Right lobe of liver (tissue), 6 donors: Measurements from ENCODE around the gene ASCC3. TPM values are rescaled to one million over a fixed set of nuclear protein-coding genes. Genes with fewer than 3 reads are reported as not detected.

Experiments used
- ATAC-seq, 4 donors: fragments of 200-7000 bp; cut with Tn5 transposase; one replicate each; pipeline ENCODE4 v1.9.1; 2020; ENCODE audit warnings: mild to moderate bottlenecking in 4 of 4, moderate library complexity in 4 of 4
- DNase-seq, 3 donors: peaks; one replicate each; pipeline ENCODE4 v3.0.0-alpha.2; 2020
- H3K27ac ChIP-seq, 3 donors: fragments of 200-600 bp; one replicate each; pipeline ENCODE4 v1.8.0; 2022
- H3K27me3 ChIP-seq, 2 donors: fragments of 200-600 bp; one replicate each; pipeline ENCODE4 v1.8.0; 2022
- H3K36me3 ChIP-seq, 4 donors: fragments of 200-600 bp; sonication (generic) in 1 of 4; one replicate each; pipeline versions ENCODE4 v1.5.1 to v1.8.0; 2017 to 2022; ENCODE audit warnings: control low read depth in 1 of 4
- H3K4me1 ChIP-seq, 4 donors: fragments of 200-600 bp; sonication (generic) in 1 of 4; one replicate each; pipeline versions ENCODE4 v1.5.1 to v1.8.0; 2017 to 2022; ENCODE audit warnings: control low read depth in 1 of 4
- H3K4me3 ChIP-seq, 3 donors: fragments of 200-600 bp; one replicate each; pipeline ENCODE4 v1.8.0; 2022
- H3K9me3 ChIP-seq, 4 donors: fragments of 200-600 bp; sonication (generic) in 1 of 4; one replicate each; pipeline versions ENCODE4 v1.5.1 to v1.8.0; 2017 to 2022; ENCODE audit warnings: control low read depth in 1 of 4
- POLR2A ChIP-seq: fragments of 450-650 bp; IDR thresholded peaks from one replicate; pipeline ENCODE4 v1.6.1; 2017; ENCODE audit warnings: antibody characterized with exemption, mild to moderate bottlenecking
- WGBS: methylation state at CpG from one replicate; pipeline ENCODE4 v1.1.6; 2018; ENCODE audit warnings: low coverage, low lambda C conversion rate; ENCODE audit not compliant: insufficient coverage; ENCODE audit errors: missing lambda C conversion rate; 5-methylcytosine and 5-hydroxymethylcytosine counted together
- intact Hi-C, 2 donors: fragments of 100-400 bp; cut with DNase I; formaldehyde crosslinking; loops; one replicate each; pipeline versions ENCODE4 v1.11.2 to v1.14.1; 2022
- total RNA-seq, 6 experiments: library from RNA; depleted of rRNA in 2 of 6; stranded (reverse); fragments of >200 nt in 2 of 6; fragmentation: NEBNext Ultra II Directional in 3 of 6; extraction: Animal tissue kit (Norgen Biotek cat#: 25700) in 3 of 6; gene quantifications; one replicate each; pipeline versions ENCODE4 v1.1.0 to v1.2.4, GENCODE V29; 2016 to 2023
- TF ChIP-seq, protein P1 (sequence below), 4 donors: fragments of 200-600 bp in 3 of 4; fragments of 450-650 bp in 1 of 4; IDR thresholded peaks; one replicate each; pipeline versions ENCODE4 v1.5.1 to v1.8.0; 2016 to 2022; ENCODE audit warnings: antibody characterized with exemption in 4 of 4, mild to moderate bottlenecking in 2 of 4
- donor health status: DM: no; HTN: yes; CAD: no.
- donor health status: DM: no; HTN: no; CAD: no.
- donor health status: DM: no; HTN: no; CAD: no.
- donor health status: DM: no; HTN: yes; CAD: no.
- donor health status: DM: no; HTN: yes; CAD: no.

The ASCC3 gene
- total RNA-seq, 6 experiments from 2014 or later: 17.0 to 28.2 (median 24.9) TPM

DNA sequence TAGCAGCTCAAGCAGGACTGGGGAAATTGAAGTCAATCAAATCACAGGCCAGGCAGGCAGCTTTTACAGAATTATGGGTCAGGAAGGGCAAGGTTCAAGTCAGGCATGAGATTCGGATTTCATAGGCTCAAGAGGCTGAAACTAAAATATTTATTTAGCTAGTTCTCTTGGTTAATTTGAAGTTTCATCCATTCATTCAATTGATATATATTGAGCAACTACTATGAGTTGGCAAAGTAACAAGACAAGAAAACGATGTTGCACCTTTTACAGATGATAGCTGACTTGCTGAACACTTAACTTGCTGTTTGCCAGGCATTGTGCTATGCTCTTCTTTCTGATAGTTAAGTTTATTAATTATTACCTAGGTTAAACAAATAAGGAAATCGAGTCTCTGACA, 20.5 kb upstream of the ASCC3 start:
- peak; percentile 72 to 93 (median 87) for ATAC-seq
- no peaks in the 10 kb centered on the region for H3K36me3 ChIP-seq
- WGBS: 33% methylated on average over 3 of the region's 3 CpGs
- DNase-seq: no peak
- no peak overlapping the region for H3K4me3 ChIP-seq
- TF ChIP-seq, protein P1, sequence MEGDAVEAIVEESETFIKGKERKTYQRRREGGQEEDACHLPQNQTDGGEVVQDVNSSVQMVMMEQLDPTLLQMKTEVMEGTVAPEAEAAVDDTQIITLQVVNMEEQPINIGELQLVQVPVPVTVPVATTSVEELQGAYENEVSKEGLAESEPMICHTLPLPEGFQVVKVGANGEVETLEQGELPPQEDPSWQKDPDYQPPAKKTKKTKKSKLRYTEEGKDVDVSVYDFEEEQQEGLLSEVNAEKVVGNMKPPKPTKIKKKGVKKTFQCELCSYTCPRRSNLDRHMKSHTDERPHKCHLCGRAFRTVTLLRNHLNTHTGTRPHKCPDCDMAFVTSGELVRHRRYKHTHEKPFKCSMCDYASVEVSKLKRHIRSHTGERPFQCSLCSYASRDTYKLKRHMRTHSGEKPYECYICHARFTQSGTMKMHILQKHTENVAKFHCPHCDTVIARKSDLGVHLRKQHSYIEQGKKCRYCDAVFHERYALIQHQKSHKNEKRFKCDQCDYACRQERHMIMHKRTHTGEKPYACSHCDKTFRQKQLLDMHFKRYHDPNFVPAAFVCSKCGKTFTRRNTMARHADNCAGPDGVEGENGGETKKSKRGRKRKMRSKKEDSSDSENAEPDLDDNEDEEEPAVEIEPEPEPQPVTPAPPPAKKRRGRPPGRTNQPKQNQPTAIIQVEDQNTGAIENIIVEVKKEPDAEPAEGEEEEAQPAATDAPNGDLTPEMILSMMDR (IDR thresholded peaks at IDR 0.05): no peak
- no peak for TF ChIP-seq POLR2A
- H3K9me3 ChIP-seq: no peaks in the 10 kb centered on the region
- H3K4me1 ChIP-seq: peaks cover 0 to 14% (median 0%) of the 10 kb centered on the region in 4 donors
- peak overlapping the region in 2 of 3 donors; percentile 9 to 18 for H3K27ac ChIP-seq
- H3K27me3 ChIP-seq: no peaks in the 10 kb centered on the region
- intact Hi-C loops: no loop called here

DNA sequence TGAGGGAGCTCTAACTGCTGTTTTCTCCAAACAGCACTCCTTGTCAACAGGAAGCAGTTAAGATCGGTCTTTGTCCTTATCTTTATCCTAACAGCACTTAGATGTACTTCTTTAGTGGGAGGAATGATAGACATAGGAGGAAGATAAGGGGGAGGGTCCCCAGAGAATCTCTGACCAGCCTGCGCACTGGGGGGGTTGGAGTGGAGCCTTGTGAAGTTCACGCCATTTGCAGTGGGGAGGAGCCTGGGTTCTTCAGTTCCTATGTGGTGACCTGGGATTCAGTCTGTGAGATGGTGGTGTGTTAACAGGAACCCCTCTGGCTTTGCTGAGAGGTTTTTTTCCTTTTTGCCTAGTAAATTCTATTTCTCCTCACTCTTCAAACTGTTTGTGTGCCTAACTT, 18.1 kb upstream of the ASCC3 start:
- Histone ChIP-seq H3K36me3 (no peaks in the 10 kb centered on the region), H3K27me3 (no peaks in the 10 kb centered on the region), H3K9me3 (no peaks in the 10 kb centered on the region), H3K4me1 (peaks cover 0 to 14% (median 0%) of the 10 kb centered on the region in 4 donors), H3K4me3 (no peak overlapping the region), H3K27ac (no peak overlapping the region)
- DNase-seq (no peak), ATAC-seq (no peak)
- TF ChIP-seq, protein P1 (IDR thresholded peaks at IDR 0.05): no peak
- TF ChIP-seq POLR2A: no peak
- intact Hi-C loops: no loop called here
- WGBS: 50% methylated on average over 1 of the region's 3 CpGs

DNA sequence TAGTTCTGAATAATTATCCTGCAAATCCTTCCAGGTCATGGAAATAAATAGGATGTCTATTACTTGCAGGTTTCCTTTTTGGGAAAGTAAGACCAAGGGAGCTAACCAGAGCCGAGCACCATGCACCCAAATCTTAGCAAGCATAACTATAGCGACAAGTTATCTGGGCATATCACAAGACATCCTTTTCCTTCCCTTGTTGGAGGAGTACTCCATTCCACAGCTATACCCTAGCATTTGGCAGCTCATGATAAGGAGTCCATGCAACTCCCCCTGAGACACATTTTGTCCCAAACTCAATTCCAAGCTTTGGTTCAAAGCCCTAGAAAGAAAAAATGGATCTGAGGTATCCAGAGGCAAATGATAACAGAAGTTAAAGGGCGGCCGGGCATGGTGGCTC, 16.5 kb upstream of the ASCC3 start:
- H3K27ac ChIP-seq: no peak overlapping the region
- no peak for TF ChIP-seq POLR2A
- TF ChIP-seq, protein P1 (IDR thresholded peaks at IDR 0.05): no peak
- no peaks in the 10 kb centered on the region for H3K36me3 ChIP-seq
- no peak for ATAC-seq
- 87% methylated on average over 4 of the region's 4 CpGs for WGBS
- H3K27me3 ChIP-seq: no peaks in the 10 kb centered on the region
- peaks cover 0 to 14% (median 0%) of the 10 kb centered on the region in 4 donors for H3K4me1 ChIP-seq
- no peaks in the 10 kb centered on the region for H3K9me3 ChIP-seq
- intact Hi-C loops: no loop called here
- no peak for DNase-seq
- H3K4me3 ChIP-seq: no peak overlapping the region

DNA sequence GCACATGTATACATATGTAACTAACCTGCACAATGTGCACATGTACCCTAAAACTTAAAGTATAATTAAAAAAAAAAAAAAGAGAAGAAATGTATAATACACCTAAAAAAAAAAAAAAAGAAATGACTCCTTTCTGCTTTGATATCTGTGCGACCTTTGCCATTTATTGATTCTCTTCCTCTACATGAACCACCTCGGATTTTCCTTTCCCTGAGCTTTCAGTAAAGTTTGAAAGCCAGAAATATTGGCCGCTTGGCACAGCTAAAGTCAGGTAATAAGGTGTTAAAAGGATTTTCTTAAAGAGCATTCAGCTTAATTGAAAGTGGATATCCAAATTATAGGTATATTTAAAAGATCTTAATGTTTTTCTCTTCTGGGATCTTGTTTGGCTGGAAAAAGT, 12.6 kb upstream of the ASCC3 start:
- Histone ChIP-seq H3K36me3 (no peaks in the 10 kb centered on the region), H3K4me3 (peak overlapping the region in 2 of 3 donors; percentile 21 to 27), H3K9me3 (no peaks in the 10 kb centered on the region), H3K4me1 (no peaks in the 10 kb centered on the region), H3K27me3 (no peaks in the 10 kb centered on the region), H3K27ac (peak overlapping the region in 2 of 3 donors; percentile 27 to 50)
- DNase-seq: no peak
- intact Hi-C loops: no loop called here
- TF ChIP-seq, protein P1 (IDR thresholded peaks at IDR 0.05): no peak
- no peak for TF ChIP-seq POLR2A
- peak; percentile 27 to 89 (median 66) for ATAC-seq
- WGBS: 16% methylated on average over 3 of the region's 3 CpGs

DNA sequence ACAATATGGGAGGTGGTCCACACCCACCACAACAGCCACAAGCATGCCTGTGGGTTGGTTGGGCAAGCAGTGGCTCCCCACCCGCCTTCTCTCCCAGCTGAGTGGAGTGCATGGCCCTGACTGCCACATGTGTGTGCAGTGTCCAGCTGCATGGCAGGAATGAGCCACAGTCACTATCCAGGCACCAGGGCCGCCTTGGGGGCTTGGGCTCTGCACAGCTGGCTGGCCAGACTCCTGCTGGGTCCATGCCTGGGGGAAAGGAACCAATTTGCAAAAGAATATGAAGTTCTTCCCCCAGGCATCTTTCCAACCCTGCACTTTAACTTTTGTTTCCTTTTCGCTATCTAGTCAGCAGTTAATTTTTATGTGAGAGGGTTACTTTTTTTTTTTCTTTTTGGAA, 11.6 kb upstream of the ASCC3 start:
- no peak overlapping the region for H3K27ac ChIP-seq
- DNase-seq (peak in 1 of 3 donors; percentile 52), ATAC-seq (no peak)
- H3K9me3 ChIP-seq: no peaks in the 10 kb centered on the region
- 75% methylated on average over 2 of the region's 3 CpGs for WGBS
- TF ChIP-seq POLR2A: no peak
- TF ChIP-seq, protein P1 (IDR thresholded peaks at IDR 0.05): no peak
- H3K27me3 ChIP-seq: no peaks in the 10 kb centered on the region
- no peak overlapping the region for H3K4me3 ChIP-seq
- H3K36me3 ChIP-seq: no peaks in the 10 kb centered on the region
- intact Hi-C loops: no loop called here
- H3K4me1 ChIP-seq: no peaks in the 10 kb centered on the region
